HG03575 (cell line): ENCODE results near the gene PSME1.

ENCODE experiments used
- ATAC-seq: cut with Tn5 transposase; IDR thresholded peaks from one replicate; pipeline ENCODE4 v1.9.1; 2021; ENCODE audit not compliant: unreplicated experiment, insufficient number of reproducible peaks, low FRiP score; ENCODE audit errors: extremely low read depth

Gene PSME1

GRCh38 chr14:24135834-24136683 lies at the start of gene PSME1:
Gene PSME1, plus strand, starts transcription at chr14:24136194. Its CDS starts 69 bp downstream, at chr14:24136263.
- ATAC-seq, result no peak

- no peak for ATAC-seq
Observed at GRCh38 chr14:24087004-24087403, 49.0 kb upstream of the PSME1 start.

GRCh38 chr14:24088095-24088494 lies 47.9 kb upstream of the PSME1 start:
- ATAC-seq, result no peak

- no peak for ATAC-seq
Observed at GRCh38 chr14:24089890-24090289, 46.1 kb upstream of the PSME1 start.

- no peak for ATAC-seq
Observed at GRCh38 chr14:24092110-24092504, 43.9 kb upstream of the PSME1 start.

GRCh38 chr14:24092505-24093206 lies 43.3 kb upstream of the PSME1 start:
- ATAC-seq, result no peak

- ATAC-seq, result no peak
Observed at GRCh38 chr14:24093207-24093900, 42.6 kb upstream of the PSME1 start.

GRCh38 chr14:24093901-24094840 lies 41.8 kb upstream of the PSME1 start, which contains the start of gene PCK2:
Gene PCK2, plus strand, starts transcription at chr14:24094311. Its CDS starts 95 bp downstream, at chr14:24094406.
- ATAC-seq, result no peak

- ATAC-seq, result no peak
Observed at GRCh38 chr14:24094841-24095270, 41.1 kb upstream of the PSME1 start.

GRCh38 chr14:24095271-24096068 lies 40.5 kb upstream of the PSME1 start:
- ATAC-seq, result no peak

GRCh38 chr14:24096545-24097181 lies 39.3 kb upstream of the PSME1 start:
- ATAC-seq, result no peak

GRCh38 chr14:24098229-24098926 lies 37.6 kb upstream of the PSME1 start:
- ATAC-seq, result no peak

GRCh38 chr14:24098927-24099813 lies 36.8 kb upstream of the PSME1 start:
- no peak for ATAC-seq

GRCh38 chr14:24100197-24100981 lies 35.6 kb upstream of the PSME1 start:
- no peak for ATAC-seq

- ATAC-seq, result no peak
Observed at GRCh38 chr14:24100982-24101494, 35.0 kb upstream of the PSME1 start.
